ENCODE data around the gene CCDC27. TPM values are rescaled to one million over a fixed set of nuclear protein-coding genes. Genes with fewer than 3 reads are reported as not detected.

CCDC27 gene
- total RNA-seq, 1 experiment from 2014 or later, result not detected

DNA sequence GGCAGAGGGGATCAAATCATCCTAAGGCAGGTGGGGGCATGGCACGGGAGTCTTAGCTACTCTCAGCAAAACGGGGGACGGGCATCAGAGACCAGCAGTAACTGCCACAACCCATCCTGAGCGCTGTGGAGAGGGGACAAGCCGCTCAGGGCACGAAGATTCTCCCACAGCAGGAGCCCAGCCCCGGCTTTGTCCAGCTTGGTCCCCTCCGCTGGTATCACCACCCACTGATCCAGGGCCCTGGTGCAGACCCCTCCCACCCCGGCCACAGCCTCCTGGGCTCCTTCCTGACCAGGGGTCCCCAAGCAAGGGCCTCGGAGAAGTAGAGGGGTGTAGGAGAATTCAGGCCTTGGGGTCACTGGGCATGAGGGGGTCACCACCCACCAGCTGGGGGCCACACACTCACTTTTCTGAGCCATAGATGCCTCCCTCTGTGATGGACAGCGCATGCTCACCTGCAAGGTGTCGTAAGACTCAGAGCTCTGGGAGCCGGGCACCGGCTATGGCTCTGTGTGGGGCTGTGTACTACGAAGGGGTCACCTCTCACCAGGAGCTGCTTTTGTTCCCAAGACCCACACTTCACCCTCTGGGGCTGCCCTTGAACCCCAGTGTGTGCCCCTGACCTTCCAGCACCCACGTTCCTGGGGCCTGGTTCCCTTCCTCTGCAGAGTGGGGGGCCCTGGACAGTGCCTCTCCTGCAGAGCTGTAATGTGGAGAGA is 18.0 kb downstream of the CCDC27 start:
- Histone ChIP-seq H3K4me1 (replicated peaks; ENCODE audit: insufficient read depth) (no peaks in the 10 kb centered on the region), H3K27me3 (ENCODE audit: insufficient read depth, low read depth) (peaks cover 26% of the 10 kb centered on the region), H3F3A (ENCODE audit: insufficient read depth, low read depth) (no peaks in the 10 kb centered on the region; the same call in 1 of the 2 replicates), H4K20me1 (ENCODE audit: insufficient read depth) (no peaks in the 10 kb centered on the region), H3K9me2 (ENCODE audit: insufficient read depth) (no peaks in the 10 kb centered on the region), H3K9me3 (ENCODE audit: insufficient read depth, low read depth) (no peaks in the 10 kb centered on the region), H3K36me3 (ENCODE audit: low read depth) (no peaks in the 10 kb centered on the region), H3K79me2 (ENCODE audit: low read depth) (no peaks in the 10 kb centered on the region), H2AFZ (no peak overlapping the region), H3K4me3 (no peak overlapping the region), H3K4me2 (no peak overlapping the region), H3K27ac (no peak overlapping the region)
- no TSS peak for BruUV-seq (replicated peaks)
- no peak for DNase-seq
- TF ChIP-seq EZH2 (IDR thresholded peaks at IDR 0.05; ENCODE audit: low read depth) (no peak), CTCF (conservative IDR thresholded peaks at IDR 0.05) (no peak)
- ChIA-PET CTCF (no interaction called here), POLR2A (ENCODE audit: unreplicated experiment) (no interaction called here)
- intact Hi-C loops (cut with micrococcal nuclease; ENCODE audit: unreplicated experiment), result loop anchor here (10.0 kb wide), 1 partner anchor 1785 kb away; no protein-coding TSS in a partner anchor

- peaks cover 15% of the 10 kb centered on the region for H3K27me3 ChIP-seq (ENCODE audit: insufficient read depth, low read depth)
- H3K4me3 ChIP-seq, result peak overlapping the region; percentile 63
- BruUV-seq (replicated peaks), result TSS peak; percentile 44
- intact Hi-C loops (cut with micrococcal nuclease; ENCODE audit: unreplicated experiment), result loop anchor here (10.0 kb wide), 1 partner anchor 1783 kb away; no protein-coding TSS in a partner anchor
- no peaks in the 10 kb centered on the region for H3K79me2 ChIP-seq (ENCODE audit: low read depth)
- H3K27ac ChIP-seq, result no peak overlapping the region
- no peak for TF ChIP-seq EZH2 (IDR thresholded peaks at IDR 0.05; ENCODE audit: low read depth)
- no peak for TF ChIP-seq CTCF (conservative IDR thresholded peaks at IDR 0.05)
- H2AFZ ChIP-seq, result no peak overlapping the region
- H3K9me2 ChIP-seq (ENCODE audit: insufficient read depth), result no peaks in the 10 kb centered on the region
- peak overlapping the region; percentile 83 for H3K4me2 ChIP-seq
- H4K20me1 ChIP-seq (ENCODE audit: insufficient read depth), result peaks cover 3% of the 10 kb centered on the region; the same call in 1 of the 2 replicates
- no peak for DNase-seq
- no peaks in the 10 kb centered on the region for H3K36me3 ChIP-seq (ENCODE audit: low read depth)
- no peaks in the 10 kb centered on the region for H3K4me1 ChIP-seq (replicated peaks; ENCODE audit: insufficient read depth)
- no peaks in the 10 kb centered on the region for H3K9me3 ChIP-seq (ENCODE audit: insufficient read depth, low read depth)
- POLR2A ChIA-PET (ENCODE audit: unreplicated experiment), result no interaction called here
- H3F3A ChIP-seq (ENCODE audit: insufficient read depth, low read depth), result no peaks in the 10 kb centered on the region; the same call in 1 of the 2 replicates
- CTCF ChIA-PET, result no interaction called here
These were observed 19.1 kb downstream of the CCDC27 start for GRCh38 chr1:3771108-3772026.

DNA sequence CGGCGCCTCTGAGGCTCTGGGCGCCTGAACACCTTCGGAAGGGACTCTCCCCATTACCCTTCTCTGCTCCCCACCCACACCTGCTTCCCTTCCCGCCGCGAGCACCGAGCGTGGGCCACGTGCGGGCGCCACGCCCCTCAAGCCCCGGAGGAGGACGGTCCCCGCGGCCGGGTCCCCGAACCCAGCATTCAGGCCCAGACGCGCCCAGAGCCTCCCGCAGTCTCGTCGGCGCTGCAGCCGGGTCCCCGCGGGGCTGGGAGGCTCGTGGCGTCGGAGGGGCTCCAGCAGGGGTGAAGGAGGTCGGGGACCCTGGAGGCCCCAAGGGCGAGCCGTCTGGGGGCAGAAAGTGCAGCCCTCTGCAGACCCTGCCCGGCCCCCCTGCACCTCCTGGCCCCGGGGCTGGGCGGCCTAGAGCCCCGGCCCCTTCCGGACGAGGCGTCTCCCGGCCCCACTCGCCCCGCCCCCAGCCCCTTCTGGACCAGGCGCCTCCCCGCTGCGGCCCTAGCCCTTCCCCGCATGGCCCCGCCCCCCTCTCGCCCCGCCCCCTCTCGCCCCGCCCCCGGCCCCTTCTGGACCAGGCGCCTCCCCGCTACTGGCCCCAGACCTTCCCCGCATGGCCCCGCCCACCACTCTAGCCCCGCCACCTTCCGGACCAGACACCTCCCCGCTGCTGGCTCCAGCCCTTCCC is 19.9 kb downstream of the CCDC27 start:
- H3K79me2 ChIP-seq (ENCODE audit: low read depth), result no peaks in the 10 kb centered on the region
- TF ChIP-seq EZH2 (IDR thresholded peaks at IDR 0.05; ENCODE audit: low read depth) (no peak), CTCF (conservative IDR thresholded peaks at IDR 0.05) (no peak)
- peak overlapping the region; percentile 89 for H3K4me2 ChIP-seq
- H3K36me3 ChIP-seq (ENCODE audit: low read depth), result no peaks in the 10 kb centered on the region
- no TSS peak for BruUV-seq (replicated peaks)
- no peaks in the 10 kb centered on the region for H3K4me1 ChIP-seq (replicated peaks; ENCODE audit: insufficient read depth)
- H3F3A ChIP-seq (ENCODE audit: insufficient read depth, low read depth), result no peaks in the 10 kb centered on the region; the same call in 1 of the 2 replicates
- no peaks in the 10 kb centered on the region for H3K9me2 ChIP-seq (ENCODE audit: insufficient read depth)
- H4K20me1 ChIP-seq (ENCODE audit: insufficient read depth), result peaks cover 3% of the 10 kb centered on the region; the same call in 1 of the 2 replicates
- intact Hi-C loops (cut with micrococcal nuclease; ENCODE audit: unreplicated experiment), result loop anchor here (10.0 kb wide), 1 partner anchor 1783 kb away; no protein-coding TSS in a partner anchor
- peak overlapping the region; percentile 66 for H3K4me3 ChIP-seq
- peak; percentile 63 to 91 for DNase-seq
- peaks cover 6% of the 10 kb centered on the region; the same call in 1 of the 2 replicates for H3K27me3 ChIP-seq (ENCODE audit: insufficient read depth, low read depth)
- CTCF ChIA-PET, result no interaction called here
- POLR2A ChIA-PET (ENCODE audit: unreplicated experiment), result no interaction called here
- no peak overlapping the region for H3K27ac ChIP-seq
- peak overlapping the region; percentile 86; the same call in 1 of the 2 replicates for H2AFZ ChIP-seq
- no peaks in the 10 kb centered on the region for H3K9me3 ChIP-seq (ENCODE audit: insufficient read depth, low read depth)

All from PC-9 (cell line).